ENCODE results near the gene CD247.

GRCh38 chr1:167499664-167500101 is 18.6 kb downstream of the CD247 start:
- no peak for TF ChIP-seq CTCF (IDR thresholded peaks at IDR 0.05)
- TF ChIP-seq POLR2A (IDR thresholded peaks at IDR 0.05; ENCODE audit: low read depth) = no peak
- TF ChIP-seq POLR2AphosphoS5 (IDR thresholded peaks at IDR 0.05) = no peak
- TF ChIP-seq EP300 (IDR thresholded peaks at IDR 0.05) = no peak
